MM.1S (cell line): ENCODE measurements around the gene BRINP1.
"Not testable (repeated sequence)": the region's sequence is repeated elsewhere in the genome, so short reads cannot be mapped to it uniquely, and the experiment has no call there.

ENCODE experiments used
- DNase-seq: peaks from one replicate; pipeline ENCODE4 v3.0.0-alpha.2; 2015
- H2AFZ ChIP-seq: fragments of 300-600 bp; sonication (generic); 2 replicates; pipeline ENCODE4 v1.6.0; 2016; ENCODE audit warnings: antibody characterized with exemption, low read length
- H3F3A ChIP-seq: fragments of 300-600 bp; sonication (generic); 2 replicates; pipeline ENCODE4 v1.6.1; 2016; ENCODE audit warnings: mild to moderate bottlenecking, antibody characterized with exemption, low read length, moderate library complexity, mixed read lengths; ENCODE audit not compliant: insufficient read depth
- H3K27ac ChIP-seq: fragments of 300-600 bp; sonication (generic); 2 replicates; pipeline ENCODE4 v1.5.1; 2016; ENCODE audit warnings: mild to moderate bottlenecking, low read length
- H3K27me3 ChIP-seq: fragments of 300-600 bp; sonication (generic); replicated peaks from 2 replicates; pipeline ENCODE4 v1.6.0; 2016; ENCODE audit warnings: low read length; ENCODE audit not compliant: insufficient read depth
- H3K36me3 ChIP-seq: fragments of 300-600 bp; sonication (generic); replicated peaks from 2 replicates; pipeline ENCODE4 v1.6.1; 2016; ENCODE audit warnings: mild to moderate bottlenecking, low read length, mixed read lengths; ENCODE audit not compliant: insufficient read depth
- H3K4me1 ChIP-seq: fragments of 300-600 bp; sonication (generic); 2 replicates; pipeline ENCODE4 v1.6.1; 2016; ENCODE audit warnings: low read length, mixed read lengths
- H3K4me2 ChIP-seq: fragments of 300-600 bp; sonication (generic); 2 replicates; pipeline ENCODE4 v1.6.0; 2016; ENCODE audit warnings: low read depth, low read length
- H3K4me3 ChIP-seq: fragments of 300-600 bp; sonication (generic); 2 replicates; pipeline ENCODE4 v1.5.1; 2016; ENCODE audit warnings: low read length, mixed read lengths
- H3K79me2 ChIP-seq: fragments of 300-600 bp; sonication (generic); 2 replicates; pipeline ENCODE4 v1.6.1; 2016; ENCODE audit warnings: mixed run types, low read length, mixed read lengths
- H3K9ac ChIP-seq: fragments of 300-600 bp; sonication (generic); 2 replicates; pipeline ENCODE4 v1.6.1; 2016; ENCODE audit warnings: low read length, mixed read lengths
- H3K9me2 ChIP-seq: fragments of 300-600 bp; sonication (generic); replicated peaks from 2 replicates; pipeline ENCODE4 v1.6.1; 2016; ENCODE audit warnings: mild to moderate bottlenecking, low read length, mixed read lengths; ENCODE audit not compliant: insufficient read depth
- H3K9me3 ChIP-seq: fragments of 300-600 bp; sonication (generic); replicated peaks from 2 replicates; pipeline ENCODE4 v1.6.1; 2016; ENCODE audit warnings: mild to moderate bottlenecking, low read length, mixed read lengths; ENCODE audit not compliant: insufficient read depth
- H4K20me1 ChIP-seq: fragments of 300-600 bp; sonication (generic); 2 replicates; pipeline ENCODE4 v1.6.1; 2016; ENCODE audit warnings: mild to moderate bottlenecking, low read length, moderate library complexity, mixed read lengths; ENCODE audit not compliant: insufficient read depth
- CTCF ChIP-seq: fragments of 300-600 bp; sonication (generic); IDR thresholded peaks from 2 replicates; pipeline ENCODE4 v1.5.1; 2016; ENCODE audit warnings: antibody characterized with exemption, low read length, mixed read lengths
- EZH2 ChIP-seq: fragments of 300-600 bp; sonication (generic); optimal IDR thresholded peaks from 2 replicates; pipeline ENCODE3; 2017; ENCODE audit warnings: low read depth, mild to moderate bottlenecking, antibody characterized with exemption, low read length, mixed read lengths
- EZH2phosphoT487 ChIP-seq: fragments of 300-600 bp; sonication (generic); IDR thresholded peaks from 2 replicates; pipeline ENCODE4 v1.6.1; 2018; ENCODE audit warnings: antibody characterized with exemption, low read length

Gene BRINP1

GRCh38 chr9:119175581-119175980, 193.7 kb downstream of the BRINP1 start:
- Histone ChIP-seq H3K79me2 (no peaks in the 10 kb centered on the region), H3K4me2 (no peak overlapping the region), H2AFZ (no peak overlapping the region), H3K4me1 (no peaks in the 10 kb centered on the region), H3K9me3 (no peaks in the 10 kb centered on the region), H3K27me3 (no peaks in the 10 kb centered on the region), H3K27ac (no peak overlapping the region), H3K4me3 (no peak overlapping the region), H3K36me3 (no peaks in the 10 kb centered on the region), H4K20me1 (no peaks in the 10 kb centered on the region), H3F3A (no peaks in the 10 kb centered on the region), H3K9me2 (no peaks in the 10 kb centered on the region), H3K9ac (no peak overlapping the region)
- TF ChIP-seq EZH2phosphoT487 = no peak
- no peak for TF ChIP-seq EZH2
- TF ChIP-seq CTCF = no peak
- no peak for DNase-seq

DNA sequence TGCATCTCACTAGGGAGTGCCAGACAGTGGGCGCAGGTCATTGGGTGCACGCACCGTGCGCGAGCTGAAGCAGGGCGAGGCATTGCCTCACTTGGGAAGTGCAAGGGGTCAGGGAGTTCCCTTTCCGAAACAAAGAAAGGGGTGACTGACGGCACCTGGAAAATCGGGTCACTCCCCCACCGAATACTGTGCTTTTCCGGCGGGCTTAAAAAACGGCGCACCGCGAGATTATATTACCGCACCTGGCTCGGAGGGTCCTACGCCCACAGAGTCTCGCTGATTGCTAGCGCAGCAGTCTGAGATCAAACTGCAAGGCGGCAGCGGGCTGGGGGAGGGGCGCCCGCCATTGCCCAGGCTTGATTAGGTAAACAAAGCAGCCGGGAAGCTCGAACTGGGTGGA, 200.0 kb downstream of the BRINP1 start:
- not testable (repeated sequence) for H2AFZ ChIP-seq, H3K4me3 ChIP-seq, H3K27ac ChIP-seq, H3K27me3 ChIP-seq, H3K9me3 ChIP-seq, H3K36me3 ChIP-seq, H3F3A ChIP-seq, H3K9me2 ChIP-seq, H3K9ac ChIP-seq, DNase-seq, H3K79me2 ChIP-seq, H3K4me1 ChIP-seq, H4K20me1 ChIP-seq, H3K4me2 ChIP-seq

DNA sequence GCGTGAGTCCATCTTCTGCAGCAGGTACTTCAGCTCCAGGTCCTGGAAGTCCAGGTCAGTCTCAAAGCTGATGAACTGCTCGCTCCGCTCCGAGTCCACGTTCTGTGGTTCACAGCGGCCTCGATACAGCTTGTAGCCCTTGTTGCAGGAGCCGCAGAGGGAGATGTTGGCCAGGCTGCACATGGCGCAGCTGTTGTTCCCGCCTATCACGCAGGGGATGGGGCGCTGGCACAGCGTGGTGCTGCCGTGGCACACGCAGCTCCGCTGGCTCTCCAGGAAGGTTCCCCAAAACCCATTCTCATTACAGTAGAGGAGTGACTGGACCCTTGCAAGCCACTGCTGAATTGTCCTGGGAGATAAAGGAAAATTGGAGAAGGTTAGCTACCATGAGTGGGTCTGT, 201.4 kb downstream of the BRINP1 start:
- no peak overlapping the region for H3K9ac ChIP-seq
- H3F3A ChIP-seq = no peaks in the 10 kb centered on the region
- no peaks in the 10 kb centered on the region for H3K36me3 ChIP-seq
- H3K79me2 ChIP-seq = no peaks in the 10 kb centered on the region
- DNase-seq = no peak
- H3K27me3 ChIP-seq = no peaks in the 10 kb centered on the region
- no peak overlapping the region for H2AFZ ChIP-seq
- no peak overlapping the region for H3K4me3 ChIP-seq
- TF ChIP-seq EZH2phosphoT487 (no peak), CTCF (no peak), EZH2 (no peak)
- H3K4me1 ChIP-seq = no peaks in the 10 kb centered on the region
- H3K9me2 ChIP-seq = no peaks in the 10 kb centered on the region
- H3K9me3 ChIP-seq = no peaks in the 10 kb centered on the region
- H3K4me2 ChIP-seq = no peak overlapping the region
- H3K27ac ChIP-seq = no peak overlapping the region
- no peaks in the 10 kb centered on the region for H4K20me1 ChIP-seq

- no peak overlapping the region for H3K4me2 ChIP-seq
- H3K79me2 ChIP-seq = no peaks in the 10 kb centered on the region
- no peak overlapping the region for H3K4me3 ChIP-seq
- no peaks in the 10 kb centered on the region for H3K4me1 ChIP-seq
- no peak overlapping the region for H3K27ac ChIP-seq
- H2AFZ ChIP-seq = no peak overlapping the region
- H3K9ac ChIP-seq = no peak overlapping the region
- H3K9me3 ChIP-seq = no peaks in the 10 kb centered on the region
- no peak for DNase-seq
- no peaks in the 10 kb centered on the region for H4K20me1 ChIP-seq
- no peaks in the 10 kb centered on the region for H3K36me3 ChIP-seq
- no peaks in the 10 kb centered on the region for H3F3A ChIP-seq
- H3K9me2 ChIP-seq = no peaks in the 10 kb centered on the region
- no peaks in the 10 kb centered on the region for H3K27me3 ChIP-seq
- TF ChIP-seq EZH2 (no peak), EZH2phosphoT487 (no peak), CTCF (no peak)
Measured at GRCh38 chr9:119167267-119167666, 202.0 kb downstream of the BRINP1 start.
